ENCODE measurements around the gene CEL.
"Not testable (repeated sequence)": the region's sequence is repeated elsewhere in the genome, so short reads cannot be mapped to it uniquely, and the experiment has no call there.

The CEL gene

DNA sequence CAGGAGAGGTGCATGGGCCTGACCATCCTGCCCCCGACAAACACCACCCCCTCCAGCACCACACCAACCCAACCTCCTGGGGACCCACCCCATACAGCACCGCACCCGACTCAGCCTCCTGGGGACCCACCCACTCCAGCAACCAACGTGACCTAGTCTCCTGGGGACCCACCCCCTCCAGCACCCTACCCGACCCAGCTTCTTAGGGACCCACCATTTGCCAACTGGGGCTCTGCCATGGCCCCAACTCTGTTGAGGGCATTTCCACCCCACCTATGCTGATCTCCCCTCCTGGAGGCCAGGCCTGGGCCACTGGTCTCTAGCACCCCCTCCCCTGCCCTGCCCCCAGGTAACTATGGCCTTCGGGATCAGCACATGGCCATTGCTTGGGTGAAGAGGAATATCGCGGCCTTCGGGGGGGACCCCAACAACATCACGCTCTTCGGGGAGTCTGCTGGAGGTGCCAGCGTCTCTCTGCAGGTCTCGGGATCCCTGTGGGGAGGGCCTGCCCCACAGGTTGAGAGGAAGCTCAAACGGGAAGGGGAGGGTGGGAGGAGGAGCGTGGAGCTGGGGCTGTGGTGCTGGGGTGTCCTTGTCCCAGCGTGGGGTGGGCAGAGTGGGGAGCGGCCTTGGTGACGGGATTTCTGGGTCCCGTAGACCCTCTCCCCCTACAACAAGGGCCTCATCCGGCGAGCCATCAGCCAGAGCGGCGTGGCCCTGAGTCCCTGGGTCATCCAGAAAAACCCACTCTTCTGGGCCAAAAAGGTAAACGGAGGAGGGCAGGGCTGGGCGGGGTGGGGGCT is 4.6 kb downstream of the CEL start:
- no peak for DNase-seq

DNA sequence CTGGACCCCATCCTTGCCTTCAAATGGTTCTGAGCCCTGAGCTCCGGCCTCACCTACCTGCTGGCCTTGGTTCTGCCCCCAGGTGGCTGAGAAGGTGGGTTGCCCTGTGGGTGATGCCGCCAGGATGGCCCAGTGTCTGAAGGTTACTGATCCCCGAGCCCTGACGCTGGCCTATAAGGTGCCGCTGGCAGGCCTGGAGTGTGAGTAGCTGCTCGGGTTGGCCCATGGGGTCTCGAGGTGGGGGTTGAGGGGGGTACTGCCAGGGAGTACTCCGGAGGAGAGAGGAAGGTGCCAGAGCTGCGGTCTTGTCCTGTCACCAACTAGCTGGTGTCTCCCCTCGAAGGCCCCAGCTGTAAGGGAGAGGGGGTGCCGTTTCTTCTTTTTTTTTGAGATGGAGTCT is 5.2 kb downstream of the CEL start:
- no peak for DNase-seq

DNA sequence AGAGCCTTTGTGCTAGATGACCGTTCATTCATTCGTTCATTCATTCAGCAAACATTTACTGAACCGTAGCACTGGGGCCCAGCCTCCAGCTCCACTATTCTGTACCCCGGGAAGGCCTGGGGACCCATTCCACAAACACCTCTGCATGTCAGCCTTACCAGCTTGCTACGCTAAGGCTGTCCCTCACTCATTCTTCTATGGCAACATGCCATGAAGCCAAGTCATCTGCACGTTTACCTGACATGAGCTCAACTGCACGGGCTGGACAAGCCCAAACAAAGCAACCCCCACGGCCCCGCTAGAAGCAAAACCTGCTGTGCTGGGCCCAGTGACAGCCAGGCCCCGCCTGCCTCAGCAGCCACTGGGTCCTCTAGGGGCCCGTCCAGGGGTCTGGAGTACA is 6.0 kb downstream of the CEL start:
- no peak for DNase-seq

DNA sequence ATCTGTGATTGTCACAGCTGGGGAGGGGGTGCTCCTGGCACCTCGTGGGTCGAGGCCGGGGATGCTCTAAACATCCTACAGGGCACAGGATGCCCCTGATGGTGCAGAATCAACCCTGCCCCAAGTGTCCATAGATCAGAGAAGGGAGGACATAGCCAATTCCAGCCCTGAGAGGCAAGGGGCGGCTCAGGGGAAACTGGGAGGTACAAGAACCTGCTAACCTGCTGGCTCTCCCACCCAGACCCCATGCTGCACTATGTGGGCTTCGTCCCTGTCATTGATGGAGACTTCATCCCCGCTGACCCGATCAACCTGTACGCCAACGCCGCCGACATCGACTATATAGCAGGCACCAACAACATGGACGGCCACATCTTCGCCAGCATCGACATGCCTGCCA is 6.7 kb downstream of the CEL start:
- DNase-seq: not testable (repeated sequence)

DNA sequence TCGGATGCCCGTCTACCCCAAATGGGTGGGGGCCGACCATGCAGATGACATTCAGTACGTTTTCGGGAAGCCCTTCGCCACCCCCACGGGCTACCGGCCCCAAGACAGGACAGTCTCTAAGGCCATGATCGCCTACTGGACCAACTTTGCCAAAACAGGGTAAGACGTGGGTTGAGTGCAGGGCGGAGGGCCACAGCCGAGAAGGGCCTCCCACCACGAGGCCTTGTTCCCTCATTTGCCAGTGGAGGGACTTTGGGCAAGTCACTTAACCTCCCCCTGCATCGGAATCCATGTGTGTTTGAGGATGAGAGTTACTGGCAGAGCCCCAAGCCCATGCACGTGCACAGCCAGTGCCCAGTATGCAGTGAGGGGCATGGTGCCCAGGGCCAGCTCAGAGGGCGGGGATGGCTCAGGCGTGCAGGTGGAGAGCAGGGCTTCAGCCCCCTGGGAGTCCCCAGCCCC is 8.8 kb downstream of the CEL start:
- not testable (repeated sequence) for DNase-seq

DNA sequence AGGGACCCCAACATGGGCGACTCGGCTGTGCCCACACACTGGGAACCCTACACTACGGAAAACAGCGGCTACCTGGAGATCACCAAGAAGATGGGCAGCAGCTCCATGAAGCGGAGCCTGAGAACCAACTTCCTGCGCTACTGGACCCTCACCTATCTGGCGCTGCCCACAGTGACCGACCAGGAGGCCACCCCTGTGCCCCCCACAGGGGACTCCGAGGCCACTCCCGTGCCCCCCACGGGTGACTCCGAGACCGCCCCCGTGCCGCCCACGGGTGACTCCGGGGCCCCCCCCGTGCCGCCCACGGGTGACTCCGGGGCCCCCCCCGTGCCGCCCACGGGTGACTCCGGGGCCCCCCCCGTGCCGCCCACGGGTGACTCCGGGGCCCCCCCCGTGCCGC is 9.2 kb downstream of the CEL start:
- DNase-seq: not testable (repeated sequence)

DNA sequence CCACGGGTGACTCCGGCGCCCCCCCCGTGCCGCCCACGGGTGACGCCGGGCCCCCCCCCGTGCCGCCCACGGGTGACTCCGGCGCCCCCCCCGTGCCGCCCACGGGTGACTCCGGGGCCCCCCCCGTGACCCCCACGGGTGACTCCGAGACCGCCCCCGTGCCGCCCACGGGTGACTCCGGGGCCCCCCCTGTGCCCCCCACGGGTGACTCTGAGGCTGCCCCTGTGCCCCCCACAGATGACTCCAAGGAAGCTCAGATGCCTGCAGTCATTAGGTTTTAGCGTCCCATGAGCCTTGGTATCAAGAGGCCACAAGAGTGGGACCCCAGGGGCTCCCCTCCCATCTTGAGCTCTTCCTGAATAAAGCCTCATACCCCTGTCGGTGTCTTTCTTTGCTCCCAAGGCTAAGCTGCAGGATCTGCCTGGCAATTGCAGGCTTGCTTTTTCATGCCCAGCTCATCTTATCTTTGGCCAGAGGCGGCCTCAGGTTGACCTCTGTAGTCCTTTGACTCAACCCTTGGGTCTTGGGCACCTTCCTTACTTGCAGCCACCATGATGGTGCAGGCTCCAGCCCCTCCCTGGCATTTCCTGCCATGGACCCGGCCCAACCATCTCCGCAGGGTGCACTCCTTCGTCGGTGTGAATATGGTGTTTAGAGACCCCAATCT is 9.8 kb downstream of the CEL start:
- no peak for DNase-seq

DNA sequence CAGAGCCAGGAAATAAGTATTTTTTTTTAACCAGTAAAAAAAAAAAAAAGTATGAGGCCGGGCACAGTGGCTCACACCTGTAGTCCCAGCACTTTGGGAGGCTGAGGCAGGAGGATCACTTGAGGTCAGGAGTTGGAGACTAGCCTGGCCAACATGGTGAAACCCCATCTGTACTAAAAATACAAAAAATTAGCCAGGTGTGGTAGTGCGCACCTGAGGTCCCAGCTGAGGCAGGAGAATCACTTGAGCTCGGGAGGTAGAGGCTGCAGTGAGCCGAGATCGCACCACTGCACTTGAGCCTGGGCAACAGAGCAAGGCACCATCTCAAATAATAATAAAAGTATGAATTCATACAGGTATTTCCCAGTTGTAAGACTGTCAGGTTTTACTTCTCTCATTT is 10.4 kb downstream of the CEL start:
- DNase-seq: not testable (repeated sequence)

DNA sequence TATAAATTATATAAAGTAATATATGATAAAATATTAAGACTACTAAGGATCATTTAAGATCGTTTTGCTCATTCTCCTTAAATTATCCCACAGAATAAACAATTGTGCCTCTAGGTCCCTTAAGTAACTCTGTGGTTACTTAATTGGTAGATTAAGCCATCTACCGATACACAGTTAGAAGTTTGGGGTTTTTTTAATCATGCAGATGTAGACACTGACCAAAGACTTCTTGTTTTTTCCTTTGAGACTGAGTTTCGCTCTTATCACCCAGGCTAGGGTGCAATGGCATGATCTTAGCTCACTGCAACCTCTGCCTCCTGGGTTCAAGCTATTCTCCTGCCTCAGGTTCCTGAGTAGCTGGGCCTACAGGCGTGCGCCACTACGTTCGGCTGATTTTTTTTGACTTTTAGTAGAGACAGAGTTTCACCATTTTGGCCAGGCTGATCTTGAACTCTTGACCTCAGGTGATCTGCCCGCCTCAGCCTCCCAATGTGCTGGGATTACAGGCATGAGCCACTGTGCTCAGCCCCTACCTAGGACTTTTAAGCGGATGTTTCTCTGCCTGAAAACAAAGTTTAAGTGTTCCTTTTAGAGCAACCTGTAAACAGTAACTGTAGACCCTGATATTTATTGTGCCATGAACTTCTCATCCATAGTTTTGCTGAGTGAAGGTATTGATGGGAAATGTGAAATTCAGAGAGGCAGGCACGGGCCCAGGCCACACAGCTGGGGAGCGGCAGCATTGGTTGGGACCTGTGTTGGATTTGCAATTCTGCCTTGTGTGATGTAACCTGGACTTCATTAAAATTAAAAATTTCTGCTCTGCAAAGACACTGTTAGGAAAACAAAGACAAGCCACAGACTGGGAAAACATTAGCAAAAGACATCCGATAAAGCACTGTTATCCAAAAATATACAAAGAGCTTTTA is 11.6 kb downstream of the CEL start:
- DNase-seq: no peak

DNA sequence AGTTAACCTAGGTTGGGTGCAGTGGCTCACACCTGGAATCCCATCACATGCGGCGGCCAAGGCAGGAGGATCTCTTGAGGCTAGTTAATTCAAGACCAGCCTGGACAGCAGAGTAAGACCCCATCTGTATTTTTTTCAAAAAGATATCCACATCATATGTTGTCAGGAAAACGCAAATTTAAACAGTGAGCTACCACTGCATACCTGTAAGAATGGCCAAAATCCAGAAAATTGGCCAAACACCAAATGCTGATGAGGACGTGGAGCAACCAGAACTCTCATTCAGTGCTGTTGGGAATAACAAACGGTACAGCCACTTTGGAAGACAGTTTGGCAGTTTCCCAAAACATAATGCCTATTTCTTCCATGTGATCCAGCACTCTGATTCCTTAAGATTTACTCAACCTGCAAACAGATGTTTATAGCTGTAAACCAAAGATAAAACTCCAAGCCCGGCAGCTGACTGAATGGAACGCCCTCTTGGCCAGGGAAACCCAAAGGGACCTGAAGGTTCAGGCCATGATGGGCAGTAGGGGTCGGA is 12.4 kb downstream of the CEL start:
- no peak for DNase-seq

DNA sequence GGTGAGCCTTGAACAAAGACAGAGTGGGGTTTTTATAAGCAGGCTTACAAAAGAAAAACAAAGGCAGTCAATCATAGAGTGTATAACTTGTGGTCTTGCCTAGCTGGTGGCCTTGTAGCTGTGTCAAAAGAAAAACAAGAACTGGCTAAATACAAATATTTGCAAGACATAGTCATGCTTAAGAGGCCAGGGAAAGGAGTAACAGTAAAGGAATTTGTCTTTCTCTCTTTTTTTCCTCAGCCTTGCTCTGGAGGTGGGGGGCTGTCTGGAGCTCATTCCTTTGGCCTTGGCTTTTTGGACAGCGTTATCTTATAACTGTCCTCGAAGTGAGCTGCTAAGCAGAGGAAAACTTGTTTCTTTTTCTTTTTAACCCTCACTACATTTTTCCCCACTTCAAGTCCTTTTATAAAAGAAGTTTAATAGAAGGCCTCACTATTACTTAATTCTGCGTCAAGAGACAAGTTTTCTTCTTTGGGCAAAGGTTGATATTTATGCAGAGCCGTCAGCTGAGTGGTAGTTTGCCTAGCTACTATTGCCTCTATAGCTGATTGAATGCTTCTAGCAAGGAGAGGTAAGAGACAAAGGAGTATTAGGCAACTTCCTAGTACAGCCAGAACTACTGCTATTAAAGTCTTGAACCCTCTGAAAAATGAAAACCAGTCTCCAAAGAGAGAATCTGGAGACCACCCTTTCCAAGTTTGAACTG is 14.3 kb downstream of the CEL start:
- no peak for DNase-seq

DNA sequence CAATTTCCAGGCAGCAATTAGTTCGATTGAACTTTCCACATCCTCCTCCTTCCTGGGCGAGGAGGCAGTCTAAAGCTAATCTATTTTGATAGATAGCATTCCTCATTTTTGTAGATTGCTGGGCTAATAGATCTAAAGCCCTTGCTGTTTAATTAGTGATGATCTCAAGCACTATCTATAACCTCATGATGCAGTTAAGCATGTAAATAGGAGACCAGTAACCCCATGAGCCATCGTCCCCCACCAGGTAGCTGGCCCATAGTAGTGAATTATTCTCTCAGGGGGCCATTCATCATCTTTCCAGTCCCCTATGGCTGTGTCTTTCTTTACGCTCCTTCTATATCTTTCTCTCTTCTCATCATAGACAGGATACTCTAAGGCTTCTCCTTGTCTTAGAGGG is 14.9 kb downstream of the CEL start:
- no peak for DNase-seq

DNA sequence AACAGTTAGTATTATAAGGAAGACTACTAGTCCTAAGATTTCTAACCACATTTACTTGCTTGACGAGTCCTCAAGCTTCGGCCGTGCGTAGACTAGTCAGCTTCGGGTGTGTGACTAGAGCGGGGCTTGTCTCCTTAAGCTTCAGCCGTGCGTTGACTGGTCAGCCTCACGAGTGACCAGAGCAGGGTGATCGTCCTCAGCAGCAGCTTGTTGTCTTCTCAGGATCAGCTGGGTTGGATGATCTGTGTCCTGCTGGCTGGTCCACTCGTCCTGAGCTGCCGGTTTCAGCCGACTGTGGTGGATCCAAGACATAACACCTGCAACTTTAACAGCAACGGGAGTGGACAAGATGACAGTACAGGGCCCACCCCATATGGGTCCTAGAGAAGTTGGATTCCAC is 16.7 kb downstream of the CEL start:
- no peak for DNase-seq

DNA sequence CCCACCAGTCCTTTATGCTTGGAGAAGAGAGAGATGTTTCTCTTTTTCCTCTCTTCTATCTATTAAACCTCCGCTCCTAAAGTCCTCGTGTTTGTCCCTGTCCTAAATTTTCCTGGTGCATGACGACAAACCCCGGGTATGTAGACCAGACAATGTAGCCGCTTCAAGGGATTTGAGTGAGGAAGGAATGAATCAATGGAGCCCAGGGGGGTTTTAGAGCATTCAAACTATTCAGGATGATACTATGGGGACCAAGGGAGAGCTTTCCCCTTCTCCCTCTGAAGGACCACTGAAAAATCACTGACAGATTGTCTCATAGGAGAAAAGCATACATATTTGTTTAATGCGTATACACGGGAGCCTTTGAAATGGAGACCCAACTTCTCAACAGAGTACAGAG is 18.4 kb downstream of the CEL start:
- DNase-seq: no peak

DNA sequence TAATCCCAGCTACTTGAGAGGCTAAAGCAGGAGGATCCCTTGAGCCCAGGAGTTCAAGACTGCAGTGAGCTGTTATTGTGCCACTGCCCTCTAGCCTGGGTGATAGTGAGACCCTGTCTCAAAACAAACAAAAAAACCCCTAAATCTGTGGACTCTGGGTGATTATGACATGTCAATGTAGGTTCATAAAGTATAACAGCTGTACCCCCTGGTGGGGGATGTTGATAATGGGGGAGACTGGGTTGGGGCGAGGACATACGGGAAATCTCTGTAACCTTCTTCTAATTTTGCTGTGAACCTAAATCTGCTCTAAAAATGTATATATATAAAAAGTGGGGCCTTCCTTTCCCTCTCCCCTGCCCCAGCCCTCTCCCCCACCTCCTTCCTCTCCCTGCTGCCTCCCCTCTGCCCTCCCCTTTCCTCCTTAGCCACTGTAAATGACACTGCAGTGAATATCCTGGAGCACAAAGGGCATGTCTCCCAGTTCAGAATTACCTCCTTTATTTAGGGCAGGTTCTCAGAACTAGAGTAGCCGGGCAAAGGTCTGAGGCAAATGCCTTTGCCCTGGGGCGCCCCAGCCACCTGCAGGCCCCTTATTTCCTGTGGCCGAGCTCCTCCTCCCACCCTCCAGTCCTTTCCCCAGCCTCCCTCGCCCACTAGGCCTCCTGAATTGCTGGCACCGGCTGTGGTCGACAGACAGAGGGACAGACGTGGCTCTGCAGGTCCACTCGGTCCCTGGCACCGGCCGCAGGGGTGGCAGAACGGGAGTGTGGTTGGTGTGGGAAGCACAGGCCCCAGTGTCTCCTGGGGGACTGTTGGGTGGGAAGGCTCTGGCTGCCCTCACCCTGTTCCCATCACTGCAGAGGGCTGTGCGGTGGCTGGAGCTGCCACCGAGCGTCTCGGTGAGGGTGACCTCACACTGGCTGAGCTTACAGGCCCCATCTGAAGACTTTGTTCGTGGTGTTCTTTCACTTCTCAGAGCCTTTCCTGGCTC is 19.3 kb downstream of the CEL start:
- not testable (repeated sequence) for DNase-seq

DNA sequence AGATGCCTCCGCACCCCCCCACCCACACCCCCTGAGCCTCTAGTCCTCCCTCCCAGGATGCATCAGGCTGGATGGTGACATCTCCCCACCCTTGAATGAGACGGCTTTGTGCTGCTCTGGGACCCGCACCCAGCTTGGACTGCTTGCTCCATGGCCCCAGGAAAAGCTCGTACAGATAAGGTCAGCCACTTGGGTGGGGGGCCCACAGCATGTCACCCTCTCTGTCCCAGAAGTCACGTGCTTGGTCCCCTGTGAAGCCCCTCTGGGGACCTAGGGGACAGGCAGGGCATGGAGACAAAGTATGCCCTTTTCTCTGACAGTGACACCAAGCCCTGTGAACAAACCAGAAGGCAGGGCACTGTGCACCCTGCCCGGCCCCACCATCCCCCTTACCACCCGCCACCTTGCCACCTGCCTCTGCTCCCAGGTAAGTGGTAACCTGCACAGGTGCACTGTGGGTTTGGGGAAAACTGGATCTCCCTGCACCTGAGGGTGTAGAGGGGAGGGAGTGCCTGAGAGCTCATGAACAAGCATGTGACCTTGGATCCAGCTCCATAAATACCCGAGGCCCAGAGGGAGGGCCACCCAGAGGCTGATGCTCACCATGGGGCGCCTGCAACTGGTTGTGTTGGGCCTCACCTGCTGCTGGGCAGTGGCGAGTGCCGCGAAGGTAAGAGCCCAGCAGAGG is 20.3 kb downstream of the CEL start:
- DNase-seq: not testable (repeated sequence)

DNA sequence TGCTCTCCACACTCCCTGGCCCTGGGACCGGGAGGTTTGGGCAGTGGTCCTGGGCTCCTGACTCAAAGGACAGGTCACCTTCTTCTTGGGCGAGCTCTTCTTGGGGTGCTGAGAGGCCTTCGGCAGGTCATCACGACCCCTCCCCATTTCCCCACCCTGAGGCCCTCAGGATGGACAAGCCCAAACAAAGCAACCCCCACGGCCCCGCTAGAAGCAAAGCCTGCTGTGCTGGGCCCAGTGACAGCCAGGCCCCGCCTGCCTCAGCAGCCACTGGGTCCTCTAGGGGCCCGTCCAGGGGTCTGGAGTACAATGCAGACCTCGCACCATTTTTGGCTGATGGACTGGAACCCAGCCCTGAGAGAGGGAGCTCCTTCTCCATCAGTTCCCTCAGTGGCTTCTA is 21.9 kb downstream of the CEL start:
- not testable (repeated sequence) for DNase-seq

DNA sequence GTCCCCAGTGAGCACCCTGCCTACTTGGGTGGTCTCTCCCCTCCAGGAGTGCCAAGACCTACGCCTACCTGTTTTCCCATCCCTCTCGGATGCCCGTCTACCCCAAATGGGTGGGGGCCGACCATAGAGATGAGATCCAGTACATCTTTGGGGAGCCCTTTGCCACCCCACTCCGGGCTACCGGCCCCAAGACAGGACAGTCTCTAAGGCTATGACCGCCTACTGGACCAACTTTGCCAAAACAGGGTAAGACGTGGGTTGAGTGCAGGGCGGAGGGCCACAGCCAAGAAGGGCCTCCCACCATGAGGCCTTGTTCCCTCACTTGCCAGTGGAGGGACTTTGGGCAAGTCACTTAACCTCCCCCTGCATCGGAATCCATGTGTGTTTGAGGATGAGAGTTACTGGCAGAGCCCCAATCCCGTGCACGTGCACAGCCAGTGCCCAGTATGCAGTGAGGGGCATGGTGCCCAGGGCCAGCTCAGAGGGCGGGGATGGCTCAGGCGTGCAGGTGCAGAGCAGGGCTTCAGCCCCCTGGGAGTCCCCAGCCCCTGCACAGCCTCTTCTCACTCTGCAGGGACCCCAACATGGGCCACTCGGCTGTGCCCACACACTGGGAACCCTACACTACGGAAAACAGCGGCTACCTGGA is 24.6 kb downstream of the CEL start:
- not testable (repeated sequence) for DNase-seq

DNA sequence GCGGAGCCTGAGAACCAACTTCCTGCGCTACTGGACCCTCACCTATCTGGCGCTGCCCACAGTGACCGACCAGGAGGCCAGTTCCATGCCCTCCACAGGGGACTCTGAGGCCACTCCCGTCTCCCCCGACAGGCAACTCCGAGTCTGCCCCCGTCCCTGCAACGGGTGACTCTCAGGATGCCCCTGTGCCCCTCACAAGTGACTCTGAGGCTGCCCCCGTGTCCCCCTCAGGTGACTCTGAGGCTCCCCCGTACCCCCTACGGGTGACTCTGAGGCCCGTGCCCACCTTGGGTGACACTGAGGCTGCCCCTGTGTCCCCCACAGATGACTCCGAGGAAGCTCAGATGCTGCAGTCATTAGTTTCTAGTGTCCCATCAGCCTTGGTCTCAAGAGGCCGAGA is 25.1 kb downstream of the CEL start:
- DNase-seq: no peak
